Astrocyte (in vitro differentiated cells and primary cell): ENCODE data around the gene CBX2.

Experiments used
- EZH2 ChIP-seq: IDR thresholded peaks from 2 replicates; pipeline ENCODE4 v1.6.1; 2012; ENCODE audit warnings: mild to moderate bottlenecking, low read length, inconsistent platforms; ENCODE audit not compliant: insufficient read depth
- TF ChIP-seq, protein P1 (sequence below): IDR thresholded peaks from 2 replicates; pipeline ENCODE4 v1.5.1; 2011; ENCODE audit warnings: low read depth, mild to moderate bottlenecking, inconsistent platforms, low read length, moderate library complexity; ENCODE audit not compliant: insufficient read depth

DNA sequence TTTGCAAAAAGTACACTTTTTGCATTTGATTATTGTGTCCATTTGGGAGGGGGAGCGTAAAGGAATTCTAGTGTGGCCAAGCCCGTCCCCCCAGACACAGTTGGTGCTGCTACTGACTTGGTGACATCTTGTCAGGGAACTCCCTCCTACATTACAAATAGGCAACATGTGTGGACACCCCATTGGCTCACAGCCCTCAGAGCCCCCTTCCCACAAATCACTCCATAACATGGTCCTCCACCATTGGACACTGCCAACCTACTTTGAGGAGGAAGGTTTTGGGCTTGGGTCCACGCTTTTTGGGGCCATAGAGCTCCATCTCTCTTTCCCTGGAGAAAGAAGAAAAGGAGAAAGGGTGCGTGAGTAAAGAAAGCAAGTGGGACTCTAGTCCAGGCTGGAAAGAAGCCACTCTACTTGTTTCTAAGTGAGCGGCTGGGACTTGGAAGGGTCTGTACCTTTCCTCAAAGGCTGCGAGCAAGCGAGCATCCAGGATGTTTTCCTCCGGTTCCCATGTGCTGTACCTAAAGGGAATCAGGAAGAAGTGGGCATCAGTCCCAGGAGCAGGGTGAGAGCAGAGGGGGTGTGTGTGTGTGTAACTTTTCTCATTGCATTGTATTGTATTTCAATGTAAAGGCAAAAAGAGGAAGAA, 18.0 kb downstream of the CBX2 start:
- TF ChIP-seq, protein P1, sequence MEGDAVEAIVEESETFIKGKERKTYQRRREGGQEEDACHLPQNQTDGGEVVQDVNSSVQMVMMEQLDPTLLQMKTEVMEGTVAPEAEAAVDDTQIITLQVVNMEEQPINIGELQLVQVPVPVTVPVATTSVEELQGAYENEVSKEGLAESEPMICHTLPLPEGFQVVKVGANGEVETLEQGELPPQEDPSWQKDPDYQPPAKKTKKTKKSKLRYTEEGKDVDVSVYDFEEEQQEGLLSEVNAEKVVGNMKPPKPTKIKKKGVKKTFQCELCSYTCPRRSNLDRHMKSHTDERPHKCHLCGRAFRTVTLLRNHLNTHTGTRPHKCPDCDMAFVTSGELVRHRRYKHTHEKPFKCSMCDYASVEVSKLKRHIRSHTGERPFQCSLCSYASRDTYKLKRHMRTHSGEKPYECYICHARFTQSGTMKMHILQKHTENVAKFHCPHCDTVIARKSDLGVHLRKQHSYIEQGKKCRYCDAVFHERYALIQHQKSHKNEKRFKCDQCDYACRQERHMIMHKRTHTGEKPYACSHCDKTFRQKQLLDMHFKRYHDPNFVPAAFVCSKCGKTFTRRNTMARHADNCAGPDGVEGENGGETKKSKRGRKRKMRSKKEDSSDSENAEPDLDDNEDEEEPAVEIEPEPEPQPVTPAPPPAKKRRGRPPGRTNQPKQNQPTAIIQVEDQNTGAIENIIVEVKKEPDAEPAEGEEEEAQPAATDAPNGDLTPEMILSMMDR, result no peak
- TF ChIP-seq EZH2, result no peak
